ENCODE measurements around the gene PARL. TPM values are rescaled to one million over a fixed set of nuclear protein-coding genes. Genes with fewer than 3 reads are reported as not detected.

PARL gene
- total RNA-seq, 1 donor from 2014 or later, result 70.5 TPM

DNA sequence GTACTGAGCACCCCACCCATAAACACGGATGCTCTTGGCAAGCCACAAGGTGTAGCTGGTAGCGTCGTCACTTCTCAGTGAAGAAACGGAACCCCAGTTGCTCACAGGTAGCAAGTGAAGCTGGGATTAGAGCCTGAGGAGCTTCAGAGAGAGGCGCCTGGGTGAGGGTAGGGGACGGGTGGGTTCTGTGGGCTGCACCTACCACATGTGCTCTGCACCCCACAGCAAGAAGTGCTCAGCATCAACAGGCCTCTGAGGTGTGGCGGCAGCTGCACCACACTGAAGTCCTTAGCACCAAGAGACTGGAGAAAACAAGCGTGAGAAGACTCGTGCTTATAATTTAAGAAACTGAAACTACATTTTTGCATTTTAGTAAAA is 69.1 kb downstream of the PARL start:
- H3K4me3 ChIP-seq, result no peak overlapping the region
- no peak overlapping the region for H3K4me3 Mint-ChIP-seq
- no peaks in the 10 kb centered on the region for H4K20me1 ChIP-seq (ENCODE audit: low read depth)
- no peaks in the 10 kb centered on the region for H3K79me2 ChIP-seq (ENCODE audit: low read depth)
- no peaks in the 10 kb centered on the region for H3K27me3 ChIP-seq
- no peak for DNase-seq (ENCODE audit: low spot score)
- peaks cover 6% of the 10 kb centered on the region for H3F3A ChIP-seq (ENCODE audit: low read depth)
- no peak overlapping the region for H2AFZ ChIP-seq (replicated peaks)
- H3K4me1 Mint-ChIP-seq, result peaks cover 4% of the 10 kb centered on the region
- no peak overlapping the region for H3K4me2 ChIP-seq
- peaks cover 4% of the 10 kb centered on the region for H3K27me3 Mint-ChIP-seq (ENCODE audit: insufficient read depth, low read depth)
- H3K36me3 Mint-ChIP-seq, result peaks cover 20% of the 10 kb centered on the region
- H3K36me3 ChIP-seq, result no peaks in the 10 kb centered on the region
- no peaks in the 10 kb centered on the region for H3K9me3 ChIP-seq (ENCODE audit: low read depth)
- no peak overlapping the region for H3K9ac ChIP-seq
- TF ChIP-seq EZH2phosphoT487 (IDR thresholded peaks at IDR 0.05) (no peak), EZH2 (IDR thresholded peaks at IDR 0.05) (no peak)
- TF ChIP-seq, protein P1, sequence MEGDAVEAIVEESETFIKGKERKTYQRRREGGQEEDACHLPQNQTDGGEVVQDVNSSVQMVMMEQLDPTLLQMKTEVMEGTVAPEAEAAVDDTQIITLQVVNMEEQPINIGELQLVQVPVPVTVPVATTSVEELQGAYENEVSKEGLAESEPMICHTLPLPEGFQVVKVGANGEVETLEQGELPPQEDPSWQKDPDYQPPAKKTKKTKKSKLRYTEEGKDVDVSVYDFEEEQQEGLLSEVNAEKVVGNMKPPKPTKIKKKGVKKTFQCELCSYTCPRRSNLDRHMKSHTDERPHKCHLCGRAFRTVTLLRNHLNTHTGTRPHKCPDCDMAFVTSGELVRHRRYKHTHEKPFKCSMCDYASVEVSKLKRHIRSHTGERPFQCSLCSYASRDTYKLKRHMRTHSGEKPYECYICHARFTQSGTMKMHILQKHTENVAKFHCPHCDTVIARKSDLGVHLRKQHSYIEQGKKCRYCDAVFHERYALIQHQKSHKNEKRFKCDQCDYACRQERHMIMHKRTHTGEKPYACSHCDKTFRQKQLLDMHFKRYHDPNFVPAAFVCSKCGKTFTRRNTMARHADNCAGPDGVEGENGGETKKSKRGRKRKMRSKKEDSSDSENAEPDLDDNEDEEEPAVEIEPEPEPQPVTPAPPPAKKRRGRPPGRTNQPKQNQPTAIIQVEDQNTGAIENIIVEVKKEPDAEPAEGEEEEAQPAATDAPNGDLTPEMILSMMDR (IDR thresholded peaks at IDR 0.05), result no peak
- no peak overlapping the region for H3K27ac ChIP-seq
- H3K27ac Mint-ChIP-seq, result no peak overlapping the region
- no peaks in the 10 kb centered on the region for H3K4me1 ChIP-seq
- H3K9me3 Mint-ChIP-seq, result peaks cover 2% of the 10 kb centered on the region

DNA sequence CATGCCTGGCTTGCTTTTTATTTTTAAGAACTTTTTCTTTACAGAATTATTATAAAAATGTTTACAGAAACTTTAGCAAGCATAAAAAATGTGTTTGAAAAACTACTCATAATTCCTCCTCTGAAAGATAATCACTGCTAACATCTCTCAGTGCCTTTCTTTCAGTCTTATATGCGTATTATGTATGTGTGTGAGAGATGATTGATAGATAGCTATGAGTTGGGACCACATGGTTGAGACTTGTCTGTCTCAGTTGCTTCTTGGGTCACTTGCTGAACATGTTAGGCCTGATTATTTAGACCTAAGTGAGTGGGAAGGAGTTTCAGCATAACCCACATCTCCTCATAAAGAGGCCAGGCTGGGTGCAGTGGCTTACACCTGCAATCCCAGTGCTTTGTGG is 70.4 kb downstream of the PARL start:
- no peak overlapping the region for H3K27ac ChIP-seq
- H3K27ac Mint-ChIP-seq, result no peak overlapping the region

DNA sequence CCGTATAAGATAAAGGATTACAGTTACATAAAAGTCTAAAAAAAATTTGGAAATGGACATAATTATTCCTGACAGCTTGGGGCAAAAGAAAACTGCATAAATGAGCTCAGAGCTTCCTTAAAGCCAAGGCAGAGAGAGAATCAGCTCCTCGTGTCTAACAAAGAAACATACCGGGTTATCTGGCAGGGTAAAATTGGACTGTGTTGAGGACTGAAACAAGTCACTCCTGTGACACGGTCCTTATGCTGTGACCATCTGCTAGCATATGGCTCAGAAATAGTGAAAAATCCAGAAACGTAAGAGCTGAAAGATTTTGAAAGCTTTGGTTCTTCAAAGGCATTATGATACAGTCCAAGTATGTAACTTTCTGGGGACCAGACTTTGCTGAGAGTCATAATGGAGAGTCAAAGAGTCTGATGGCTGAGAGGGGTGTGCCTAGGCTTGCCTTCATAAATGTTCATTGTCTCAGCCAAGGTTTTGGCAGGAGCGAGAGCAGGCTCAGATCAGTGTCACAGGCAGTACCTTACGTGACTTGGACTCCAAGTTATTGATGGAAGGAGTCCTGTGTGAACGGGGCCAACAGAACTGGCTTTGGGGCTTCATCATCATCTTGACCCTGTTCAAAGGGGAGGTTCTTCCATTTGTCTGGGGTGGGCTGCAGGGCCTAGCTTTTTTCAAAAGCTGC is 71.8 kb downstream of the PARL start:
- no peak overlapping the region for H2AFZ ChIP-seq (replicated peaks)
- no peaks in the 10 kb centered on the region for H3K9me3 Mint-ChIP-seq
- H3K27ac ChIP-seq, result peak overlapping the region; percentile 32
- H3K4me1 ChIP-seq, result no peaks in the 10 kb centered on the region
- H3K27me3 Mint-ChIP-seq (ENCODE audit: insufficient read depth, low read depth), result peaks cover 4% of the 10 kb centered on the region
- no peak for DNase-seq (ENCODE audit: low spot score)
- H3K4me1 Mint-ChIP-seq, result no peaks in the 10 kb centered on the region
- peaks cover 34% of the 10 kb centered on the region for H3K36me3 Mint-ChIP-seq
- H3K9ac ChIP-seq, result peak overlapping the region; percentile 1
- H4K20me1 ChIP-seq (ENCODE audit: low read depth), result no peaks in the 10 kb centered on the region
- no peak overlapping the region for H3K4me3 ChIP-seq
- H3K36me3 ChIP-seq, result no peaks in the 10 kb centered on the region
- H3F3A ChIP-seq (ENCODE audit: low read depth), result peaks cover 6% of the 10 kb centered on the region
- TF ChIP-seq EZH2phosphoT487 (IDR thresholded peaks at IDR 0.05) (no peak), EZH2 (IDR thresholded peaks at IDR 0.05) (no peak)
- TF ChIP-seq, protein P1 (IDR thresholded peaks at IDR 0.05), result no peak
- no peaks in the 10 kb centered on the region for H3K9me3 ChIP-seq (ENCODE audit: low read depth)
- no peak overlapping the region for H3K4me2 ChIP-seq
- no peaks in the 10 kb centered on the region for H3K27me3 ChIP-seq
- peak overlapping the region; percentile 72 for H3K27ac Mint-ChIP-seq
- H3K4me3 Mint-ChIP-seq, result no peak overlapping the region
- H3K79me2 ChIP-seq (ENCODE audit: low read depth), result no peaks in the 10 kb centered on the region

More for the DNA sequence above, 70.4 kb downstream of the PARL start:
- H3K9me3 Mint-ChIP-seq, result peaks cover 2% of the 10 kb centered on the region
- H3K36me3 ChIP-seq, result no peaks in the 10 kb centered on the region
- H3F3A ChIP-seq (ENCODE audit: low read depth), result peaks cover 6% of the 10 kb centered on the region
- H2AFZ ChIP-seq (replicated peaks), result no peak overlapping the region
- H3K4me3 Mint-ChIP-seq, result no peak overlapping the region
- TF ChIP-seq EZH2 (IDR thresholded peaks at IDR 0.05), result no peak
- TF ChIP-seq EZH2phosphoT487 (IDR thresholded peaks at IDR 0.05), result no peak
- TF ChIP-seq, protein P1 (IDR thresholded peaks at IDR 0.05), result no peak
- peaks cover 2% of the 10 kb centered on the region for H3K4me1 Mint-ChIP-seq
- H3K9ac ChIP-seq, result no peak overlapping the region
- H3K27me3 Mint-ChIP-seq (ENCODE audit: insufficient read depth, low read depth), result peaks cover 4% of the 10 kb centered on the region
- H3K27me3 ChIP-seq, result no peaks in the 10 kb centered on the region
- no peaks in the 10 kb centered on the region for H4K20me1 ChIP-seq (ENCODE audit: low read depth)
- no peaks in the 10 kb centered on the region for H3K79me2 ChIP-seq (ENCODE audit: low read depth)
- H3K36me3 Mint-ChIP-seq, result peaks cover 25% of the 10 kb centered on the region
- H3K9me3 ChIP-seq (ENCODE audit: low read depth), result no peaks in the 10 kb centered on the region
- no peak for DNase-seq (ENCODE audit: low spot score)
- H3K4me1 ChIP-seq, result no peaks in the 10 kb centered on the region
- H3K4me2 ChIP-seq, result no peak overlapping the region
- H3K4me3 ChIP-seq, result no peak overlapping the region

All from neural progenitor cell (in vitro differentiated cells).